GM10266 (cell line): ENCODE measurements around the gene TOMM70.
"Not testable (repeated sequence)": the region's sequence is repeated elsewhere in the genome, so short reads cannot be mapped to it uniquely, and the experiment has no call there.

ENCODE experiments used
- DNase-seq: peaks from one replicate; pipeline ENCODE4 v3.0.0; 2012; ENCODE audit errors: extremely low spot score
- CTCF ChIP-seq: IDR thresholded peaks from 2 replicates; pipeline ENCODE4 v1.5.1; 2012; ENCODE audit warnings: mild to moderate bottlenecking, low read depth; ENCODE audit not compliant: control insufficient read depth, insufficient read depth; ENCODE audit errors: missing control alignments

TOMM70 gene

GRCh38 chr3:100364421-100364820, 36.5 kb downstream of the TOMM70 start:
- DNase-seq: no peak
- TF ChIP-seq CTCF: no peak

GRCh38 chr3:100361897-100362296, 39.0 kb downstream of the TOMM70 start:
- no peak for DNase-seq
- no peak for TF ChIP-seq CTCF

- DNase-seq: no peak
- TF ChIP-seq CTCF: no peak
Measured at GRCh38 chr3:100360757-100361496, 40.0 kb downstream of the TOMM70 start.

- no peak for DNase-seq
- TF ChIP-seq CTCF: no peak
Measured at GRCh38 chr3:100359035-100359434, 41.9 kb downstream of the TOMM70 start.

- no peak for DNase-seq
- TF ChIP-seq CTCF: no peak
Measured at GRCh38 chr3:100358413-100358812, 42.5 kb downstream of the TOMM70 start.

- no peak for DNase-seq
- no peak for TF ChIP-seq CTCF
Measured at GRCh38 chr3:100354850-100355249, 46.0 kb downstream of the TOMM70 start.

GRCh38 chr3:100352296-100353231, 48.3 kb downstream of the TOMM70 start:
- no peak for TF ChIP-seq CTCF
- DNase-seq: no peak

GRCh38 chr3:100351770-100352169, 49.1 kb downstream of the TOMM70 start:
- DNase-seq: not testable (repeated sequence)
